GM12873 (cell line): Measurements from ENCODE around the gene TMEM43.
A peak's percentile ranks its signal among the peaks of the same experiment; 100 is the strongest.

Experiments
- TF ChIP-seq, protein P1 (sequence below): IDR thresholded peaks from 2 replicates; pipeline ENCODE4 v1.5.1; 2012; ENCODE audit warnings: low read depth, mild to moderate bottlenecking, moderate library complexity, low read length, control low read depth; ENCODE audit not compliant: insufficient read depth; ENCODE audit errors: missing control alignments

The TMEM43 gene

GRCh38 chr3:14097616-14098391 lies 27.0 kb upstream of the TMEM43 start:
- TF ChIP-seq, protein P1, sequence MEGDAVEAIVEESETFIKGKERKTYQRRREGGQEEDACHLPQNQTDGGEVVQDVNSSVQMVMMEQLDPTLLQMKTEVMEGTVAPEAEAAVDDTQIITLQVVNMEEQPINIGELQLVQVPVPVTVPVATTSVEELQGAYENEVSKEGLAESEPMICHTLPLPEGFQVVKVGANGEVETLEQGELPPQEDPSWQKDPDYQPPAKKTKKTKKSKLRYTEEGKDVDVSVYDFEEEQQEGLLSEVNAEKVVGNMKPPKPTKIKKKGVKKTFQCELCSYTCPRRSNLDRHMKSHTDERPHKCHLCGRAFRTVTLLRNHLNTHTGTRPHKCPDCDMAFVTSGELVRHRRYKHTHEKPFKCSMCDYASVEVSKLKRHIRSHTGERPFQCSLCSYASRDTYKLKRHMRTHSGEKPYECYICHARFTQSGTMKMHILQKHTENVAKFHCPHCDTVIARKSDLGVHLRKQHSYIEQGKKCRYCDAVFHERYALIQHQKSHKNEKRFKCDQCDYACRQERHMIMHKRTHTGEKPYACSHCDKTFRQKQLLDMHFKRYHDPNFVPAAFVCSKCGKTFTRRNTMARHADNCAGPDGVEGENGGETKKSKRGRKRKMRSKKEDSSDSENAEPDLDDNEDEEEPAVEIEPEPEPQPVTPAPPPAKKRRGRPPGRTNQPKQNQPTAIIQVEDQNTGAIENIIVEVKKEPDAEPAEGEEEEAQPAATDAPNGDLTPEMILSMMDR, result no peak

DNA sequence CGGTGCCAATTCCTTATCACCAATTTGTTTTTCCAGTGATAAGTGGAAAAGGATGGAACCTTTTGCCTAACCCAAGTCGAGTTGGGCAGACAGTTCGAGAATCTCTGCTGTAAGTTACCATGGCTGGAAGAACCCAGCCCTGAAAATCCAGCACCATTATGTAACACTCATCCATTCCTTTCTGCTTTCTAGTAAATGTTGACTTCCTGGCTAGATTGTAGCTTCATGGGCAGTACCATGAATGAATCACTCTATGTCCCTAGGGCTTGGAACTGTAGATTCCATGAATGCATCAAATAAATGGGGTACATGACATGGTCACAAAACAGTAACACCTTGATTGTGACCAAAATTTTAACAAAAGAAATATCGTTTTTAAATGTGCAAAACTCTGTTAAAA lies 14.2 kb upstream of the TMEM43 start:
- TF ChIP-seq, protein P1, result no peak

DNA sequence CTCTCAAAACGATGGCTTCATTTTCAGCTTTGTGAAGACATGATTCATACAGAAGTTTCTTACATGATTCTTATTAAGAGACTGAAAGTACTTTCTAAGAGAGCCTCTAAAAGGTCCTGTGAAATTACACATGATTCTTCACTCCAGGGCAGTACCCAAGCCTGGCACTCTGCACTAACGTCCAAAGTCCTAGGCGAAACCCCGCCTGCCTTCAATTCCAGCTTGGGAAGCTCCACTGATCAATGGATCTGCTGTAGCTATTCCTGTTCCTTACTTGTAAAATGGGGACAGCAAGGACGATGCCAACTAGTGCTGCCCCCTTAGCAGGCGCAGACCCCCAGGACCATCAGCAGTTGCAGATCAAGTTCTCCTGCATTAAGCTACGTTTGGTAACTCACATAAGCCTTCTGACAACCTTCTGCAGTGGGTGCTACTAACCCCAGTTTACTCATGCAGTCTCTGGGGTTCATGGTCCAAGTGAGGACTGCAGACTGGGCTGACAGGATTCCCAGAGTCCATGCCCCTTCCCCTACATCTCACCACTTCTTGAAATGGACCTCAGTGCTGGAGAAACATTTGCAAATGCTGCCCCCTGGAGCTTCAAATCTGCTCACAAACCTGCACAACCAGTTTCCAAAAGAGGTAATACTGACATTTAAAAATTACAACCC lies 10.8 kb upstream of the TMEM43 start:
- TF ChIP-seq, protein P1, result peak; percentile 5

- TF ChIP-seq, protein P1, result no peak
Observed at GRCh38 chr3:14117468-14118399, 7.1 kb upstream of the TMEM43 start.

DNA sequence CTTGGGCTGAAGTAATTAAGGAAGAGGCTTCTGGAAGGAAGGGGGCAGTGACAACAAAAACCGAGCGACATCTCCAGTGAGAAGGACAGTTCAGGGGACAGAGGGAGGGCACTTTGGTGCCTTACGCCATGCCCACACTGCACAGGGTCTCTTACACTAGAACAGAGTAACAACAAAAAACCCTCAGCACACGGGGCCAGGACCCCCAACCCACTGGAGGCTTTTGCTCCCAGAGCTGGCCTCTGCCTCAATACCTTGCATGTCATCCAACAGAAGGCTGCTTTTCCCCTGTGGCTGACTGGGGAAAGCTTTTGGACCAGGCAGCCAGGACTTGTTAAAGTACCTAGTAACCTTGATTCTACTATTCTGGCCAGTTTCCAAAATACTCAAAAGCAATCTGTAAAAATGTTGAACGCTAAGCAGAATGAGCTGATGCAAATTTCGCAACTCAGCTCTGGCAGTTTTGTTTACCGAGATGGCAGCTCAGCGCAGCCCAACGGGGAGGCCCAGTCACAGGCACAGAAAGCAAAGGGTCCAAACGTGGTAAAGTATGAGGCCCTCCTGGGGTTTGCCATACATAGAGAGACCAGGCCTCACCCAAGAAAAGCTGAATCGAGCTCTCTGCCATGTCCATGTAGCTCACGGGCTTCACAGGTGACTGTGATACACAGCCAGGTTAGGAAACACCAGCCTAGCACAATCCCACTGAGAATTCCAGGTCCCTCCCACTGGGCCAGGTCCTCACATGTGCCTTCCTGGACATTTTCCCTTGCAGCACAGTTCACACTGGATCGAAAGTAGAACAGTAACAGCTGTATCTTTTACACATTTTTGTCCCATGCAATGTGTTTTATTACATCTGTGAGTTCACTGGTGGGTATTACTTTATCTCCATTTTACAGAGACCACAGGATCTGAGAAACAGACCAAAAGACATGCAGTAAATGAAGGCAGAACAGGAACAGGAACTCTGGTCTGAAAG lies 6.2 kb upstream of the TMEM43 start:
- TF ChIP-seq, protein P1, result no peak

GRCh38 chr3:14119651-14120050 lies 5.2 kb upstream of the TMEM43 start:
- TF ChIP-seq, protein P1, result no peak
